Tibial nerve (tissue), 3 donors: ENCODE measurements around the gene CCL11.

ENCODE experiments used
- CTCF ChIP-seq, 5 experiments: fragments of 200-600 bp in 3 of 5; fragments of 450-650 bp in 2 of 5; sonication (generic) in 3 of 5; IDR thresholded peaks; one replicate each; pipeline ENCODE4 v1.5.1; 2016 to 2019; ENCODE audit warnings: antibody characterized with exemption in 5 of 5, mild to moderate bottlenecking in 3 of 5, moderate library complexity in 2 of 5
- POLR2A ChIP-seq, 2 donors: fragments of 450-650 bp; IDR thresholded peaks; one replicate each; pipeline ENCODE4 v1.6.1; 2017; ENCODE audit warnings: antibody characterized with exemption in 2 of 2, mild to moderate bottlenecking in 2 of 2, moderate library complexity in 2 of 2

- TF ChIP-seq POLR2A (IDR thresholded peaks at IDR 0.05) (no peak), CTCF (IDR thresholded peaks at IDR 0.05) (no peak)
Measured at GRCh38 chr17:34299956-34300577, 14.5 kb downstream of the CCL11 start.
